ENCODE data around the gene ADAMTS17.

DNA sequence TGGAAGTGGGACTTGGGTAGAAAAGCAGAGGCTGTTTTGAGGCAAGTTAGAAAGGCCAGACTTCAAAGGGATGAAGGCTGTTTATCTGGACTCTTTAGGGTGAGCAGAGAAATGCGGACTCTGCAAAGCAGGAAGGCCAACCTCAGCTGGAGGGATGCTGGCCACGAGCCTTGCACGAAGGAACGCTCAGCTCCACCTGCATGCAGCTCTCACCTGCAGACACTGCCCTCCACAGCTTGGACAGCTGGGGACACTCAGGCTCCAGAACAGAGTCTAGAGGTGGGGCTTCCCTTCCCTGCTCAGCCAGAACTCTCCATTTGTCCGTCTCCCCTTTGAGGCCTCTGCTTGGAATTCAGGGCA is 229.7 kb downstream of the ADAMTS17 start:
- TF ChIP-seq, protein P1, sequence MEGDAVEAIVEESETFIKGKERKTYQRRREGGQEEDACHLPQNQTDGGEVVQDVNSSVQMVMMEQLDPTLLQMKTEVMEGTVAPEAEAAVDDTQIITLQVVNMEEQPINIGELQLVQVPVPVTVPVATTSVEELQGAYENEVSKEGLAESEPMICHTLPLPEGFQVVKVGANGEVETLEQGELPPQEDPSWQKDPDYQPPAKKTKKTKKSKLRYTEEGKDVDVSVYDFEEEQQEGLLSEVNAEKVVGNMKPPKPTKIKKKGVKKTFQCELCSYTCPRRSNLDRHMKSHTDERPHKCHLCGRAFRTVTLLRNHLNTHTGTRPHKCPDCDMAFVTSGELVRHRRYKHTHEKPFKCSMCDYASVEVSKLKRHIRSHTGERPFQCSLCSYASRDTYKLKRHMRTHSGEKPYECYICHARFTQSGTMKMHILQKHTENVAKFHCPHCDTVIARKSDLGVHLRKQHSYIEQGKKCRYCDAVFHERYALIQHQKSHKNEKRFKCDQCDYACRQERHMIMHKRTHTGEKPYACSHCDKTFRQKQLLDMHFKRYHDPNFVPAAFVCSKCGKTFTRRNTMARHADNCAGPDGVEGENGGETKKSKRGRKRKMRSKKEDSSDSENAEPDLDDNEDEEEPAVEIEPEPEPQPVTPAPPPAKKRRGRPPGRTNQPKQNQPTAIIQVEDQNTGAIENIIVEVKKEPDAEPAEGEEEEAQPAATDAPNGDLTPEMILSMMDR (IDR thresholded peaks at IDR 0.05; ENCODE audit: low read depth, low read length) = no peak
- TF ChIP-seq EZH2phosphoT487 (IDR thresholded peaks at IDR 0.05; ENCODE audit: low read depth) = no peak

Data from OCI-LY3 (cell line).